ENCODE data around the gene KCTD16.

KCTD16 gene

GRCh38 chr5:144469106-144469505 is 298.4 kb downstream of the KCTD16 start:
- no peak for DNase-seq

DNA sequence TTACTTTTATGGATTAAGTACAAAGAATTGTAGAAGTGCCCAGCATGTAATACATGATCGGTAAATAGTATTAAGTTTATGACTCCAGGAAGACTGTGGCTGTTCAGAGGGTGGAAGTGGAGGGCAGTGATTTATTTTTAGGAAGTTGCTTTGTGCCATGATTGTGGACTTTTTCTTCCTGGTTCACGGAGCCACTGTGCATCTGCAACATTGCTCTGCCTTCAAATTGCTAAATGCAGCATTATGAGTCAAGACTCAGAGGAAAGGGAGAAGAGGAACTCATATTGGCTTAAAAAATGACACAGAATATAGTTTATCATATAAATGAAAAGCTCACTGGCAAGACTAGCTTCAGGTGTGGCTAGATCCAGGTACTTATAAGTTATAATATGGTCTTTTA is 301.5 kb downstream of the KCTD16 start:
- DNase-seq, result no peak

- no peak for DNase-seq
Observed at GRCh38 chr5:144473650-144474049, 303.0 kb downstream of the KCTD16 start.

DNA sequence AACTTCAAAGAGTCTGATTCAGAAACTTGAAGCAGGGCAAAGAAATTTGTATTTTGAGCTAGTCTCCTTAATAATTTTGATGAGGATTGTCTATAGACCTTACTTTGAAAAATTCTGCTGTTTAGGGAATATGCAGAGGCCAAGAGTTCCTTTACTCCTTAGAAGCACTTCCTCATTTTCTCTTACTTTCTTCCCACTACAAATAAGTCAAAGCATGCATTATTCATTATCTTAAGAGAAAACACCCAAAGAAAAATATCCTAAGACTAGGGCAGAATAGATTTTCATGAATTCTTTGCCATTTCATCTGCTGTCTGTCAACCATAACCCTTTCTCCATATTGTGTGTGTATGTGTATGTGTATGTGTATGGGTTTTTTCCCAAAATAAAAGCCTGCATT is 307.9 kb downstream of the KCTD16 start:
- no peak for DNase-seq

DNA sequence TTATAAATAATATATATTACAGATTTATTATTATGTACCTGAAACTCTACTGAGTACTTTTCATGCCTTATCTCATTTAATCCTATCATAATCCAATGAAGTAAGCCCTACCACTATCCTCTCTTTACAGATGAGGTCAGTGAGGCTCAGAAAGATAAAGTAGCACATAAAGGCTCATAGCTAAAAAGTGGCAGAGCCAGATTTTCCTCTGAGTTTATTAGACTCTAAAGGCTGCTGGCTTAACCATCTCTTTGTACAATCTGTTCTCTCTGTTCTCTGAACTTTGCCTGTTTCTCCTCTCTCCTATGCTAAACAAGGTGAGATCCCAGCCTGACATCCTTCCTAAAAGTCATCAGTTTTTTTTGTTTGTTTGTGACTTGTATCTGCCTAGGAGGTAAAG is 311.2 kb downstream of the KCTD16 start:
- no peak for DNase-seq

- DNase-seq, result no peak
Observed at GRCh38 chr5:144484124-144484897, 313.6 kb downstream of the KCTD16 start.

- DNase-seq, result no peak
Observed at GRCh38 chr5:144485540-144485939, 314.9 kb downstream of the KCTD16 start.

DNA sequence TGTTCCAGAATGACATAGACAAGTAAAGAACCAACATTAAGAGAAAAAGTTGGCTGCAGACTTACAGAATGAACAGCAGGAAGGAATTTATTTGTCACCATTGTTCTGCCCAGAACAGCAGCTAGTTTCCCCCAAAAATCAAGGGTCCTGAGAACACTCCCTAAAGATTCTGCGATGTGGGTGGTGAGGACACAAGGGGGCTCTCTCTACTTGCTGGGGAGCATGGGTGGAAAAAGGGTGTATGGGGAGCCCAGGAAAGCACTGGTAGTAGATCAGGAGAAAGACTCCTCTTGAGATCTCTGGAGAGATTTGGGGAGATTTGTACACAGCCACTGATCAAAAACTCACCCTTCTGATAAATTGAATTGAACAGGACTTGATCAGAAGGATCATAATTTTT is 316.5 kb downstream of the KCTD16 start:
- DNase-seq, result no peak

GRCh38 chr5:144487761-144488160 is 317.1 kb downstream of the KCTD16 start:
- no peak for DNase-seq

- DNase-seq, result no peak
Observed at GRCh38 chr5:144503123-144503522, 332.4 kb downstream of the KCTD16 start.

- DNase-seq, result no peak
Observed at GRCh38 chr5:144504929-144505577, 334.4 kb downstream of the KCTD16 start.

DNA sequence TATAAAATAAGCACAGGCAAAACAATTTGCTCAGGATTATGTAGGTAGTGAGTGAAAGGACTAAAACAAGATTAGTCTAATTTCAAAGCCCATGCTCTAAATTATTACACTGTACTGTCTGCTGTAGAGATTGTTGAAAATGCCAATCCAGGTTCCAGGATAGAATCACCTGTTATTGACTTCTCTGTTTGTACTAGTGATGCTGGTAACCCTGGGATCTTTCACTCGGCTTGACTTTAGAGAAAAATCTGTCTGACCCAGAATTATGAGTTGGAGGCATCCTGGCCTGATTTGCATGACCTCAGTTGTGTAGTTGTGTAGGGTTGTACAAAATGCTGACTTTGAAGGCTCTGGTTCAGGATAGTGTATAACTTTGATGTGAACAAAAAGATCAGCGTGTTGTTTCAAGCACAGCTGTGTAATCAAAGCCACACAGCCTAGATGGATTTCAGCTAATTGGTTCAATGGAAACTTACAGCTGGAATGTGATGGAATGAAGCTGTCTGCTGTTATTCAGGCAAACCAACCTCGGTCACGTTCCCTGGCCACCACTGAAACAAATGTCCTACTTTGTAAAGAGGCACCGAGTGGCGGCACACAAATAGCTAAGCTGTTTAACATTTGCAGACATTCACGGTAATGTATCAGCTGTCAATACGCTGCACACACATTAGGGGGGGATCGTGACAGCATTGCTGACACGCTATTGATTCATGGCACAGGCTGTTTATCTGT is 340.3 kb downstream of the KCTD16 start:
- no peak for DNase-seq

DNA sequence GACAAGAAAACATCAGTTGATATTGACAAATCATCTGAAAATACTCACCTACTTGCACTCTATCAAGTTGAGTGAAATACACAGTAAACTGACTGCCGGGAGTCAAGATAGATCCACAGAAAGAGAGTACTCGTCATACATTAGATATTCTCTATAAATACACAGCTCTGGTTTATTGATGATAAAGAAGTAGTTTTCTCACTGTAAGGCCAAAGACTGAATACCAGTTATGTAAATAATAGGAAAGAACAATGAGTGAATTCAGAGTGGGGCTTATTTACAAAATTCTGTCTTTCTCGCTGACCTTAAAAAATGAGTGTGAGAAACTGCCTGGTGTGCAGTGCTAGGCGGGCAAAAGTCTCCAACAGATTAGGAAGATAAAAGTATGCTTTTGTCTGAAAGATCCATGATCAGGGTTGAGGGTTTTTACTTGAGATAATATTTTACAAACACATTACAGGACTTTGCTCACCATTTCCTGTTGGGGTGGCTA is 341.0 kb downstream of the KCTD16 start:
- no peak for DNase-seq

DNA sequence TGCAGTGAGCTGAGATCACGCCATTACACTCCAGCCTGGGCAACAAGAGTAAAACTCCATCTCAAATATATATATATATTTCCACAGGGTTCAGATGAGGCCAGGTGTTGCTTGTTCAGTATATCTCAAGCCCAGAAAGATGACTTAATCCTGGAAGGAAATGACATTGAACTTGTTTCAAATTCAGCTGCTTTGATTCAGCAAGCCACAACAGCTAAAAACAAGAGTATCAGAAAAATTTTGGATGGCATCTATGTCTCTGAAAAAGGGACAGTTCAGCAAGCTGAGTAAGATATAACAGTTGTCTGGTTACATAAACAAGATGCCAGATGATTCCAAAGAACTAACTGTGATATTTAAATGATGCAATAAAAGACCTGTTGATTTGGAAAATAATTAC is 352.0 kb downstream of the KCTD16 start:
- no peak for DNase-seq

DNA sequence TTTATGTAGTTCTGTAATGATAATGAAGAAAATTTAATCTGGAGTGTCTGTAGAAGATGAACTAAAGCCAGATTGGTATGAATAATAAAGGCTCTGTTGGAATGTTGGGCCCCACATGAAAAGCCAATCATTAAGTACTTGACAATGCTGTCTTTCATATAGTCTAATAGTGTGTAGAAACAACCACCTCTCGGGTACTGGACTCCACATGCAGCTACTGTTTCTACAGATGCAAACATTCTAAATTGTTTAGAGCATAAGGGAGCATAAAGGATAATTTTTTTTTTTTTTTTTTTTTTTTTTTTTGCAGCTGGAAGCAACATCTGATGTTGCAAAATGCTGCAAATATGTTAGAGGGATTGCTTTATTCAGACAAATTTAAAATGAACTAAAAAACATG is 354.3 kb downstream of the KCTD16 start:
- DNase-seq, result no peak

GRCh38 chr5:144531188-144531587 is 360.5 kb downstream of the KCTD16 start:
- DNase-seq, result no peak
